ENCODE results near the gene TPK1. TPM values are rescaled to one million over a fixed set of nuclear protein-coding genes. Genes with fewer than 3 reads are reported as not detected.

Gene TPK1
- total RNA-seq, 1 donor from 2014 or later: 11.5 TPM

GRCh38 chr7:144407266-144407931, 428.5 kb downstream of the TPK1 start:
- no peaks in the 10 kb centered on the region for H3K9me3 Mint-ChIP-seq
- no peak overlapping the region for H3K27ac Mint-ChIP-seq
- no peak overlapping the region for H3K4me3 Mint-ChIP-seq
- intact Hi-C loops (cut with micrococcal nuclease): no loop called here
- DNase-seq (ENCODE audit: low spot score): no peak
- H3K36me3 Mint-ChIP-seq (ENCODE audit: low read depth): no peaks in the 10 kb centered on the region
- H3K27me3 Mint-ChIP-seq (ENCODE audit: insufficient read depth): peaks cover 9% of the 10 kb centered on the region
- H3K4me1 Mint-ChIP-seq (ENCODE audit: low read depth): no peaks in the 10 kb centered on the region

GRCh38 chr7:144404946-144405345, 430.9 kb downstream of the TPK1 start:
- H3K4me3 Mint-ChIP-seq: no peak overlapping the region
- no peaks in the 10 kb centered on the region for H3K4me1 Mint-ChIP-seq (ENCODE audit: low read depth)

GRCh38 chr7:144403649-144404061, 432.2 kb downstream of the TPK1 start, which contains the start of gene NOBOX:
NOBOX (minus strand) TSS chr7:144403693.
- H3K4me1 Mint-ChIP-seq (ENCODE audit: low read depth): no peaks in the 10 kb centered on the region
- peaks cover 5% of the 10 kb centered on the region for H3K27me3 Mint-ChIP-seq (ENCODE audit: insufficient read depth)
- intact Hi-C loops (cut with micrococcal nuclease): no loop called here
- no peak for DNase-seq (ENCODE audit: low spot score)
- no peaks in the 10 kb centered on the region for H3K9me3 Mint-ChIP-seq
- H3K27ac Mint-ChIP-seq: no peak within 1 kb of the TSS
- no peak within 1 kb of the TSS for H3K4me3 Mint-ChIP-seq
- H3K36me3 Mint-ChIP-seq (ENCODE audit: low read depth): no peaks in the 10 kb centered on the region

More at GRCh38 chr7:144404946-144405345, 430.9 kb downstream of the TPK1 start:
- intact Hi-C loops (cut with micrococcal nuclease): no loop called here
- no peaks in the 10 kb centered on the region for H3K36me3 Mint-ChIP-seq (ENCODE audit: low read depth)
- no peaks in the 10 kb centered on the region for H3K9me3 Mint-ChIP-seq
- no peak overlapping the region for H3K27ac Mint-ChIP-seq
- no peak for DNase-seq (ENCODE audit: low spot score)
- peaks cover 9% of the 10 kb centered on the region for H3K27me3 Mint-ChIP-seq (ENCODE audit: insufficient read depth)

- Mint-ChIP-seq H3K9me3 (no peaks in the 10 kb centered on the region), H3K4me3 (no peak overlapping the region), H3K36me3 (ENCODE audit: low read depth) (no peaks in the 10 kb centered on the region), H3K4me1 (ENCODE audit: low read depth) (no peaks in the 10 kb centered on the region), H3K27me3 (ENCODE audit: insufficient read depth) (peaks cover 7% of the 10 kb centered on the region), H3K27ac (no peak overlapping the region)
- DNase-seq (ENCODE audit: low spot score): no peak
- intact Hi-C loops (cut with micrococcal nuclease): no loop called here
Measured at GRCh38 chr7:144403102-144403501, 432.8 kb downstream of the TPK1 start.
